ENCODE results near the gene ATP2B2. TPM values are rescaled to one million over a fixed set of nuclear protein-coding genes. Genes with fewer than 3 reads are reported as not detected.
"Not testable (repeated sequence)": the region's sequence is repeated elsewhere in the genome, so short reads cannot be mapped to it uniquely, and the experiment has no call there.

Gene ATP2B2
- total RNA-seq, 1 donor, result not detected

DNA sequence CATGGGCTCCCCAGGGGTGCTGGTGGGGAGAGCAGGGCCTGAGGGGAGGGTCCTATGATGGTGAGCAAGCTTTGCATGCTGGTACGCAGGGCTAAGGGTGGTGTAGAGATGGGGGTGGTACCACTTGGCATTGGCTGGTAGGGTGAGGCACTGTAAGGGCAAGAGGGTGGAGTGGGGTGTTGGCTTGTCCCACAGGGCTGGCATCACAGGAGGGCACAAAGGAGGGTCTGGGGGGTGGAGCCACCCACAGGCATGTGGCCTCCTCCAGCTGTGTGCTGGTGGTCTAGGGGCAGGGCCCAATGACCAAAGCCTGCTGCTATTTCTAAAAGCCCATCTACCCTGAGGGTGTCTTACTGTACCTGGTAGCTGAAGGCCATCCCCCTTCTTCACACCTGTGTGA, 119.3 kb downstream of the ATP2B2 start:
- Histone ChIP-seq H3K4me1 (ENCODE audit: insufficient read depth, low read length) (peaks cover 16% of the 10 kb centered on the region), H3K4me3 (ENCODE audit: low read length) (no peak overlapping the region), H3K9me3 (ENCODE audit: low read depth, low read length) (no peaks in the 10 kb centered on the region), H3K27me3 (ENCODE audit: insufficient read depth, low read length) (no peaks in the 10 kb centered on the region)

DNA sequence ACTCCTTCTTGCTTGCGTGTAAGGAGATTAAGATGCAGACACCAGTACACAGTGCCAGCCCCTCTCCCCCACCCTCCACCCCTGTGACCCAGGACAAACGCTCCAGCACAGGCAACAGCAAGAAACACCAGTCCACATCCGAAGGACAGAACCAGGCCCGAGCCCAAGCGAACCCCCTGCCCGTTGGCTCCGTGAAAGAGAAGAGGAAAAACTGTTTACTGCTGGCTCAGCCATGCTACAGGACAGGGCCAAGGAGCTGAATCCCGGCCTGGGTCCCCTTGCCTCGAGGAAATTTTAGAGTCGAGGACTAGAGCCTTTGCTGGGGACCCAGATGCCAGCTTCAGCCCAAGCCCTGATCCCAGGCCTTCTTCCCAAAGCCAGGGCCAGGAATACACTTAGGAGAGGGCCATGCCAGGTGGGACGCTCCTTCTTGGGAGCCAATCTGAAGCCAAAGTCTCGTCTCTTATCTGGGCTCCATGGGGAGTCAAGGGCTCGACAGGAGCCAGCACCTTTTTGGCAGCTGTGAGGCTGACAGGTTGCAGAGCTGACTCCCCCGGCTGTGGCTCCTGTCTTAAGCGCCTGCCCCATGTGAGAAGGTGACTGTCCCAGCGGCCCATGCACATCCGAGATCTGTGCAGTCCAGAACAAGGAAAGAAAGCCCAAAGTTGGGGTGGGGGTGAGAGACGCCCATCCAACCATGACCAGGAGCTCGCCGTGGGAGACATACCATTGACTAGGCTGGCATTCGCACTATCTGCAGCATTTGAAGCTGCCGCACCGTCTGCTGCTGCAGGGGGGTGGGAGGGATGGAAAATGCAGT, 120.6 kb downstream of the ATP2B2 start:
- Histone ChIP-seq H3K4me1 (ENCODE audit: insufficient read depth, low read length) (peaks cover 2% of the 10 kb centered on the region), H3K27me3 (ENCODE audit: insufficient read depth, low read length) (no peaks in the 10 kb centered on the region), H3K4me3 (ENCODE audit: low read length) (no peak overlapping the region), H3K9me3 (ENCODE audit: low read depth, low read length) (no peaks in the 10 kb centered on the region)

DNA sequence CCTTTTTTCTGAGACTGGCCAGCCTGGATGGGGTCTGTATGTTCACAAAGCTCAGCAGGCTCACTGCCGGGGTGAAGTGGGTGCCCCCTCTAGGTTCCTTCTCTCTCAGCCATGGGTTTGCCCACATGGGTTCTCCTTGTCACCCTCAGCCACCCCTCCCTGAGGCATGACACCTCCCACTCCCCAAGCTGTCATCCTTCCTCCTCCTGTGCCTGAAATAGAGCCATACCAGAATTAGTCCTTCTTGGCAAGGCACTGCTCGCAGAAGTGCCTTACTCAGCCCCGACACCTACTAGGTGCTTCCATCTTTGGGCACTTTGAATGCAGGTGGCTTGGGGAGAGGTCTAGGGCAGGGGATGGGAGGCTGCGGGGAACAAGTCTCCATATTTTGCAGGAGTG, 121.5 kb downstream of the ATP2B2 start:
- H3K4me1 ChIP-seq (ENCODE audit: insufficient read depth, low read length), result no peaks in the 10 kb centered on the region
- no peak overlapping the region for H3K4me3 ChIP-seq (ENCODE audit: low read length)
- no peaks in the 10 kb centered on the region for H3K27me3 ChIP-seq (ENCODE audit: insufficient read depth, low read length)
- no peaks in the 10 kb centered on the region for H3K9me3 ChIP-seq (ENCODE audit: low read depth, low read length)

GRCh38 chr3:10382892-10383849, 122.2 kb downstream of the ATP2B2 start:
- no peaks in the 10 kb centered on the region for H3K4me1 ChIP-seq (ENCODE audit: insufficient read depth, low read length)
- no peak overlapping the region for H3K4me3 ChIP-seq (ENCODE audit: low read length)
- H3K27me3 ChIP-seq (ENCODE audit: insufficient read depth, low read length), result no peaks in the 10 kb centered on the region
- no peaks in the 10 kb centered on the region for H3K9me3 ChIP-seq (ENCODE audit: low read depth, low read length)

DNA sequence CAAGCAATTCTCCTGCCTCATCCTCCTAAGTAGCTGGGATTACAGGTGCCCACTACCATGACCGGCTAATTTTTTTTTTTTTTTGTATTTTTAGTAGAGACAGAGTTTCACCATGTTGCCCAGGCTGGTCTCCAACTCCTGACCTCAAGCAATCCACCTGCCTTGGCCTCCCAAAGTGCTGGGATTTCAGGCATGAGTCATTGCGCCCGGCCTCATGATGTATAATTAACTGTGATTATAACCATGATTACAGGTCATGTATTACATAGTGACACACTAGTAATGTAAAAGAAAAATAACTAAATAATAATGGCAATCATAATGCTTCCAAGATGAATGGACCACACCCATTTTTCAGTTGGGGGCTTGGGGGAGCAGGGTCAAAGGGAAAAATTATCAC, 122.9 kb downstream of the ATP2B2 start:
- not testable (repeated sequence) for H3K9me3 ChIP-seq (ENCODE audit: low read depth, low read length); H3K27me3 ChIP-seq (ENCODE audit: insufficient read depth, low read length); H3K4me3 ChIP-seq (ENCODE audit: low read length); H3K4me1 ChIP-seq (ENCODE audit: insufficient read depth, low read length)

DNA sequence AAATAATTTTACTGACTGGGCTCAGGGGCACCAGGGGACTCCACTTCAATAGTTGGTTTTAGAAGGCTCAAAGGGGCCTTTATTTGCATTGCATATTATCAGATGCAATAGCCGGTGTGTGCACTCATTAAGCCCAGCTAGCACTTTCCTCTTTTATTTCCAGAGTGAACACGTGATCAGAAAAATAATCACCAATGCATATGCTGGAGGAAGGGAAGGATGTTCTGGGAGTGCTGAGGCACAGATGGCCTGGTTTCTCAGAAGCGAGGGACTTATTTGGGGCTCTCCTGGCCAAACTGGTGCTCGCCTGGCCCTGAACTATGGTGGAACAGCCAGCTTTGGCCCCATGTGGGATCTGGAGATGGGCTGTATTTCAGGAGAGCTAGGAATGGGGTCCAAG, 124.0 kb downstream of the ATP2B2 start:
- no peak overlapping the region for H3K4me3 ChIP-seq (ENCODE audit: low read length)
- no peaks in the 10 kb centered on the region for H3K4me1 ChIP-seq (ENCODE audit: insufficient read depth, low read length)
- no peaks in the 10 kb centered on the region for H3K9me3 ChIP-seq (ENCODE audit: low read depth, low read length)
- H3K27me3 ChIP-seq (ENCODE audit: insufficient read depth, low read length), result no peaks in the 10 kb centered on the region

- H3K27me3 ChIP-seq (ENCODE audit: insufficient read depth, low read length), result no peaks in the 10 kb centered on the region
- no peaks in the 10 kb centered on the region for H3K9me3 ChIP-seq (ENCODE audit: low read depth, low read length)
- H3K4me3 ChIP-seq (ENCODE audit: low read length), result no peak overlapping the region
- no peaks in the 10 kb centered on the region for H3K4me1 ChIP-seq (ENCODE audit: insufficient read depth, low read length)
Observed at GRCh38 chr3:10380906-10381305, 124.5 kb downstream of the ATP2B2 start.

- Histone ChIP-seq H3K9me3 (ENCODE audit: low read depth, low read length) (no peaks in the 10 kb centered on the region), H3K4me1 (ENCODE audit: insufficient read depth, low read length) (no peaks in the 10 kb centered on the region), H3K27me3 (ENCODE audit: insufficient read depth, low read length) (no peaks in the 10 kb centered on the region), H3K4me3 (ENCODE audit: low read length) (no peak overlapping the region)
Observed at GRCh38 chr3:10379961-10380360, 125.4 kb downstream of the ATP2B2 start.

DNA sequence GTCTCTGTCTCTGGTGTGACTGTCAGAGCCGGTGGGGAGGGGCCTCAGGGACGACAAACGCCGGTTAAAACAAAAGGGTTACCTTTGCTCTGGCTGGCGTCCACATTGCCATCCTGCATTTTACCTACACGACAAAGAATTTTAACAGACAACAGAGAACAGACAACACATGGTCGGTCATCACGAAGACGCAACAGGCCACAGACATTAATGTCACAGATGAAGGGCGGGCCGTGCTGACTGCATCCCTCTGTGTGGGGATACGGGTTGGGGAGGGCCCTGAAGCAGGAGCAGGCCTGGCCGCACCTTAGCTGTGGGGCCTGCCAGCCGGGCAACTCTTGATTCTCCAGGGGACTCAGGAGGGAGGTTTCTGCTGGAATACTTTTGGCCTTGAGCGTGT, 126.2 kb downstream of the ATP2B2 start:
- Histone ChIP-seq H3K9me3 (ENCODE audit: low read depth, low read length) (no peaks in the 10 kb centered on the region), H3K4me1 (ENCODE audit: insufficient read depth, low read length) (no peaks in the 10 kb centered on the region), H3K4me3 (ENCODE audit: low read length) (no peak overlapping the region), H3K27me3 (ENCODE audit: insufficient read depth, low read length) (no peaks in the 10 kb centered on the region)

GRCh38 chr3:10378742-10379141, 126.6 kb downstream of the ATP2B2 start:
- Histone ChIP-seq H3K4me1 (ENCODE audit: insufficient read depth, low read length) (no peaks in the 10 kb centered on the region), H3K27me3 (ENCODE audit: insufficient read depth, low read length) (no peaks in the 10 kb centered on the region), H3K4me3 (ENCODE audit: low read length) (no peak overlapping the region), H3K9me3 (ENCODE audit: low read depth, low read length) (no peaks in the 10 kb centered on the region)

DNA sequence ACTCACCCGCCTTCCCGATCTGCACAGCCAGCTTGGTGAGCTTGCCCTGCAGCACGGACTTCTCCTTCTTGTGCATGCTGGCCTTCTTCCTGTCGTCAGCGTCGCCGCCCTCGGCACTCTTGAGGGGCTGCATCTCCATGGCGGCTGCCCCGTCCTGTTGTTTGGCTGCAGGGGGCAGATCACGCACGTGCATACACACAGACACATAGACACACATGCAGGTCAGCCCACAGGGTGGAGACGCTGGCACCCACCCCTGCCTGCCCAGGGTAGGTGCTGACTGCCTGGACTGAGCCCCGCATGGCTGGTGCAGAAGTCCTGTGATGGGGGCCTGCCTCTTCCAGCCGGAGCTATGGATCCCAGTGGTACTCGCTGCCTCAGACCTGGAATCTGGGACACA, 127.1 kb downstream of the ATP2B2 start:
- H3K27me3 ChIP-seq (ENCODE audit: insufficient read depth, low read length), result no peaks in the 10 kb centered on the region

DNA sequence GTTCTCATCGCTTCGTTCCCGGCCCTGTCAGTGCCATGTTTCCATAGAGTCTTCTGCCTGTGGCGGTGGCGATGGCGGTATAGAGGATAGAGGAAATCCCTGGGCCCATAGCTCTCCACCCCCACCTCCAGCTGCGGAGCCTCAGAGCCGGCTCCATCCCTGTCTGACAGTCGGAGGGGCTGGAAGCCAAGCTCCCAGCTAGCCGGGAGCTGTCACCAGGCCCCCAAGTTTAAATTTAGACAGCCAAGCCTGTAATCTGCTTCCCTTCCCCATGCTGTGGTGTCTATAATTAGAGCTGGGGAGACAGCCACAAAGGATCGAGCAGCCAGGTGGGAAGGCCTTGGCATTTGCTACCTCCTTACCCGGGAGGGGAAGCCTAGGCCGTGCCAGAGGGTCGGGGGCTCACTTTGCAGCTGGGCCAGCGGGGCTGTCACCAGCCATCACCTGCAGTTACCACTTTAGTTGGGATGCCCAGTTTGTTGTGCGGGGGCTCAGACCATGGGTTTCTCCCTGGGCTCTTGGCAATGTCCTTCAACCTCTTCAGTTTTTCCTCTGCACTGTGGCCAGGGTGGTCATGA, 128.1 kb downstream of the ATP2B2 start:
- Histone ChIP-seq H3K4me3 (ENCODE audit: low read length) (no peak overlapping the region), H3K4me1 (ENCODE audit: insufficient read depth, low read length) (no peaks in the 10 kb centered on the region), H3K9me3 (ENCODE audit: low read depth, low read length) (no peaks in the 10 kb centered on the region), H3K27me3 (ENCODE audit: insufficient read depth, low read length) (no peaks in the 10 kb centered on the region)

More for the DNA sequence above, 127.1 kb downstream of the ATP2B2 start:
- H3K4me1 ChIP-seq (ENCODE audit: insufficient read depth, low read length), result no peaks in the 10 kb centered on the region
- no peaks in the 10 kb centered on the region for H3K9me3 ChIP-seq (ENCODE audit: low read depth, low read length)
- H3K4me3 ChIP-seq (ENCODE audit: low read length), result no peak overlapping the region

DNA sequence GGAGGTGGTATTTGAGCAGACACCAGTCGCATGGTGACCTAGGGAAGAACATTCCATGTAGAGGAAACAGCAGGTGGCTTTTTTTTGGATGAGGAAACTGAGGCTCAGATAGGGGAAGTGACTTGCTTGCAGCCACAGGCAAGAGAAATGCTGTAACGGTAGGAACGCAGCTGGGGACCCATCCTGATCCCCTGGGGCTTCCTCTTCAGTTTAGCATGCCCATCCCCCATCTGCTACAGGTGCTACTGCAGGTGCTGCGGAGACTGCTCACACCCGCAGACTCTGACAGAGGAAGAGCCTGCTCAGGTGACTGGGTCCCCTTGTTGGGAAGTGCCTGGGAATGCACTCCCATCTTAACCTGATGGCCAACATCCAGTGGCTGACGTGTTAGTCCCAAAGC, 129.0 kb downstream of the ATP2B2 start:
- Histone ChIP-seq H3K9me3 (ENCODE audit: low read depth, low read length) (no peaks in the 10 kb centered on the region), H3K27me3 (ENCODE audit: insufficient read depth, low read length) (no peaks in the 10 kb centered on the region), H3K4me3 (ENCODE audit: low read length) (no peak overlapping the region)

DNA sequence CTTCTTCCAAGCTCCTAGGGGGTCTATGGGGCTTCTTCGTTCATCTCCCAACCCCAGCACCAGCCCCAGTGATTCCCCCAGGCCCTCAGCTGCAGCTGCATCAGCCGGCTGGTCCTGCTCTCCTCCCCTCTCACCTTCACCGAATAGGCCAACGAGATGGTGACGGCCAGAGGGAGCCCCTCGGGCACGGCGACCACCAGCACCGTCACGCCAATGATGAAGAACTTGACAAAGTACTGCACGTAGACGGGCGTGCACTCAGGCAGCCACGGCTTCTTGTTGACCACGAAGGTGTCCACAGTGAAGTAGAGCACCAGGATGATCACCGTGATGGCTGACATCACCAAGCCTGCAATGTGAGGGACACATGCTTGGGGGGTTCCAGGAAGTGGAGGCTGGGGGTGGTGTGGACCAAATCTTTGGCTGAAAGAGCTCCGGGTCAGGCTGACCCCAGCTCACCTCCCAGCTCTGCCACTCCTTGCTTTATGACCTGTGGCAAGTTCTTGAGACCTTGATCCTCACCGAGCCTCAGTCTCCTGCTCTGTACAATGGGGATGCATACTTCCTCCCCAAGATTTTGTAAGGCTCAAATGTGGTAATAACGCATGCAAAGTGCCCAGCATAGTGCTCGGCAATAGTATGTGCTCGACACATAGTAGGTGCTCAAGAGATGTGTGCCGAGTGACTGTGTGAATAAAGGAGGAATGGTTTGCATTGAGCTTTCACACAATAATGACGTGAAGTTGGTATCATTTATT, 129.9 kb downstream of the ATP2B2 start:
- H3K9me3 ChIP-seq (ENCODE audit: low read depth, low read length), result no peaks in the 10 kb centered on the region

More for the DNA sequence above, 129.0 kb downstream of the ATP2B2 start:
- no peaks in the 10 kb centered on the region for H3K4me1 ChIP-seq (ENCODE audit: insufficient read depth, low read length)

More for the DNA sequence above, 129.9 kb downstream of the ATP2B2 start:
- H3K27me3 ChIP-seq (ENCODE audit: insufficient read depth, low read length), result no peaks in the 10 kb centered on the region
- H3K4me1 ChIP-seq (ENCODE audit: insufficient read depth, low read length), result no peaks in the 10 kb centered on the region
- H3K4me3 ChIP-seq (ENCODE audit: low read length), result no peak overlapping the region

Measured in mononuclear cell (primary cell).